OCI-LY1 (cell line): ENCODE data around the gene FRMD5.

ENCODE experiments used
- H2AFZ ChIP-seq: fragments of 200-600 bp; sonication (generic), shearing (Covaris generic); 2 replicates; pipeline ENCODE4 v1.6.0; 2014; ENCODE audit warnings: antibody characterized with exemption, mild to moderate bottlenecking, low read length
- H3F3A ChIP-seq: fragments of 200-600 bp; sonication (generic), shearing (Covaris generic); 2 replicates; pipeline ENCODE4 v1.6.0; 2014; ENCODE audit warnings: mild to moderate bottlenecking, antibody characterized with exemption, low read length, moderate library complexity; ENCODE audit not compliant: insufficient read depth
- H3K27ac ChIP-seq: fragments of 200-600 bp; sonication (generic); 2 replicates; pipeline ENCODE4 v1.5.1; 2014; ENCODE audit warnings: low read length, mixed run types, mild to moderate bottlenecking, low read depth; ENCODE audit not compliant: poor library complexity, severe bottlenecking
- H3K27me3 ChIP-seq: fragments of 200-600 bp; sonication (generic); 2 replicates; pipeline ENCODE4 v1.6.0; 2014; ENCODE audit warnings: antibody characterized with exemption, mild to moderate bottlenecking, low read length, moderate library complexity; ENCODE audit not compliant: insufficient read depth
- H3K36me3 ChIP-seq: fragments of 200-600 bp; sonication (generic); 2 replicates; pipeline ENCODE4 v1.6.1; 2014; ENCODE audit warnings: mild to moderate bottlenecking, antibody characterized with exemption, low read length, moderate library complexity, mixed read lengths; ENCODE audit not compliant: insufficient read depth
- H3K4me1 ChIP-seq: fragments of 200-600 bp; sonication (generic); 2 replicates; pipeline ENCODE4 v1.5.1; 2014; ENCODE audit warnings: mild to moderate bottlenecking, low read length, moderate library complexity; ENCODE audit not compliant: insufficient read depth, severe bottlenecking
- H3K4me2 ChIP-seq: fragments of 200-600 bp; sonication (generic), shearing (Covaris generic); 2 replicates; pipeline ENCODE4 v1.6.1; 2014; ENCODE audit warnings: low read length
- H3K4me3 ChIP-seq: fragments of 200-600 bp; sonication (generic); 2 replicates; pipeline ENCODE4 v1.5.1; 2014; ENCODE audit warnings: low read length, low read depth, mild to moderate bottlenecking, mixed read lengths; ENCODE audit not compliant: poor library complexity, severe bottlenecking
- H3K79me2 ChIP-seq: fragments of 200-600 bp; shearing (Covaris generic); 2 replicates; pipeline ENCODE4 v1.6.1; 2016; ENCODE audit warnings: mixed run types, low read length, mixed read lengths; ENCODE audit not compliant: insufficient read depth
- H3K9ac ChIP-seq: fragments of 200-600 bp; sonication (generic), shearing (Covaris generic); 2 replicates; pipeline ENCODE4 v1.6.1; 2014; ENCODE audit warnings: mild to moderate bottlenecking, low read length, mixed read lengths
- H3K9me2 ChIP-seq: fragments of 200-600 bp; sonication (generic), shearing (Covaris generic); 2 replicates; pipeline ENCODE4 v1.6.1; 2014; ENCODE audit warnings: low read depth, mild to moderate bottlenecking, low read length, mixed read lengths
- H3K9me3 ChIP-seq: fragments of 200-600 bp; shearing (Covaris generic); 2 replicates; pipeline ENCODE4 v1.6.1; 2014; ENCODE audit warnings: low read length, mixed read lengths
- H4K20me1 ChIP-seq: fragments of 200-600 bp; sonication (generic), shearing (Covaris generic); 2 replicates; pipeline ENCODE4 v1.6.0; 2016; ENCODE audit warnings: mild to moderate bottlenecking, low read length; ENCODE audit not compliant: insufficient read depth
- EZH2 ChIP-seq: fragments of 200-600 bp; sonication (generic), shearing (Covaris generic); IDR thresholded peaks from 2 replicates; pipeline ENCODE4 v1.8.0; 2017; ENCODE audit warnings: borderline replicate concordance, mixed run types, mild to moderate bottlenecking, antibody characterized with exemption, low read length, moderate library complexity, mixed read lengths
- TF ChIP-seq, protein P1 (sequence below): fragments of 200-600 bp; sonication (generic), shearing (Covaris generic); IDR thresholded peaks from 2 replicates; pipeline ENCODE4 v1.5.1; 2017; ENCODE audit warnings: mild to moderate bottlenecking, antibody characterized with exemption, low read length, moderate library complexity, mixed read lengths

Gene FRMD5

GRCh38 chr15:43886558-43886957 lies 308.5 kb downstream of the FRMD5 start:
- Histone ChIP-seq H3K9me2 (no peaks in the 10 kb centered on the region), H4K20me1 (no peaks in the 10 kb centered on the region), H3K79me2 (no peaks in the 10 kb centered on the region), H3K4me1 (no peaks in the 10 kb centered on the region), H3K27me3 (no peaks in the 10 kb centered on the region), H2AFZ (no peak overlapping the region), H3K27ac (no peak overlapping the region), H3K4me2 (no peak overlapping the region), H3K36me3 (peaks cover 45% of the 10 kb centered on the region), H3F3A (no peaks in the 10 kb centered on the region), H3K9me3 (no peaks in the 10 kb centered on the region), H3K9ac (no peak overlapping the region), H3K4me3 (no peak overlapping the region)
- TF ChIP-seq, protein P1, sequence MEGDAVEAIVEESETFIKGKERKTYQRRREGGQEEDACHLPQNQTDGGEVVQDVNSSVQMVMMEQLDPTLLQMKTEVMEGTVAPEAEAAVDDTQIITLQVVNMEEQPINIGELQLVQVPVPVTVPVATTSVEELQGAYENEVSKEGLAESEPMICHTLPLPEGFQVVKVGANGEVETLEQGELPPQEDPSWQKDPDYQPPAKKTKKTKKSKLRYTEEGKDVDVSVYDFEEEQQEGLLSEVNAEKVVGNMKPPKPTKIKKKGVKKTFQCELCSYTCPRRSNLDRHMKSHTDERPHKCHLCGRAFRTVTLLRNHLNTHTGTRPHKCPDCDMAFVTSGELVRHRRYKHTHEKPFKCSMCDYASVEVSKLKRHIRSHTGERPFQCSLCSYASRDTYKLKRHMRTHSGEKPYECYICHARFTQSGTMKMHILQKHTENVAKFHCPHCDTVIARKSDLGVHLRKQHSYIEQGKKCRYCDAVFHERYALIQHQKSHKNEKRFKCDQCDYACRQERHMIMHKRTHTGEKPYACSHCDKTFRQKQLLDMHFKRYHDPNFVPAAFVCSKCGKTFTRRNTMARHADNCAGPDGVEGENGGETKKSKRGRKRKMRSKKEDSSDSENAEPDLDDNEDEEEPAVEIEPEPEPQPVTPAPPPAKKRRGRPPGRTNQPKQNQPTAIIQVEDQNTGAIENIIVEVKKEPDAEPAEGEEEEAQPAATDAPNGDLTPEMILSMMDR, result no peak
- TF ChIP-seq EZH2, result no peak

GRCh38 chr15:43883571-43883970 lies 311.5 kb downstream of the FRMD5 start:
- no peak for TF ChIP-seq EZH2
- TF ChIP-seq, protein P1, result no peak
- H3K9me2 ChIP-seq, result no peaks in the 10 kb centered on the region
- H3K4me1 ChIP-seq, result no peaks in the 10 kb centered on the region
- no peak overlapping the region for H3K4me2 ChIP-seq
- H3K27ac ChIP-seq, result no peak overlapping the region
- H3K4me3 ChIP-seq, result no peak overlapping the region
- no peaks in the 10 kb centered on the region for H3K79me2 ChIP-seq
- H2AFZ ChIP-seq, result no peak overlapping the region
- no peaks in the 10 kb centered on the region for H3K9me3 ChIP-seq
- H3F3A ChIP-seq, result no peaks in the 10 kb centered on the region
- H3K27me3 ChIP-seq, result no peaks in the 10 kb centered on the region
- peaks cover 70% of the 10 kb centered on the region for H3K36me3 ChIP-seq
- no peak overlapping the region for H3K9ac ChIP-seq
- H4K20me1 ChIP-seq, result no peaks in the 10 kb centered on the region

DNA sequence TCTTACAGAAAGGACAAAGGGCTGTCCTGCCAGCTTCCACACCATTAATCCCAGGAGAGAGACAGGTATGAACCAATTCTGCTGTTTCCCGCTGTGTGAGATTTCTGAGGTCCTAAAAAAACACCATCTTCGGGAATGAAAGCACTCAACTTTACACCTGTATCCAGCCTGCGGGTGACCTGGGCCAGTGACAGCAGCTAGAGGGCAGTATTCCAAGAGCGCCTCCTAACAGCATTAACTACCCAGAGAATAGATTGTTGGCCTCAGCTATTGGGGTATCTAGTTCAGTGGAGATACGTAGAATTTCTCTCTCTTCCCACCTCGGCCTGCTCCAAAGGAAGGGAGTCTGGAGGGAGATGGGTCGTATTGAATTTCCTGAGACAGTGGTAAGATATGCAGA lies 313.1 kb downstream of the FRMD5 start:
- Histone ChIP-seq H3K9ac (no peak overlapping the region), H3K27me3 (no peaks in the 10 kb centered on the region), H3K4me2 (no peak overlapping the region), H3K9me2 (no peaks in the 10 kb centered on the region), H3K9me3 (no peaks in the 10 kb centered on the region), H3K36me3 (peaks cover 86% of the 10 kb centered on the region), H3K4me1 (no peaks in the 10 kb centered on the region), H3K79me2 (no peaks in the 10 kb centered on the region), H3K4me3 (no peak overlapping the region), H4K20me1 (no peaks in the 10 kb centered on the region), H3F3A (no peaks in the 10 kb centered on the region), H2AFZ (no peak overlapping the region), H3K27ac (no peak overlapping the region)
- TF ChIP-seq, protein P1, result peak; percentile 62
- TF ChIP-seq EZH2, result no peak
